AG04450 (cell line): ENCODE results near the gene TGFBR2. TPM values are rescaled to one million over a fixed set of nuclear protein-coding genes. Genes with fewer than 3 reads are reported as not detected.

Experiments used
- CTCF ChIA-PET: fragments of 300-600, 350-600 bp; formaldehyde crosslinking; extraction: SDS; loops from one replicate; lab custom pipeline; 2022; ENCODE audit warnings: antibody characterized with exemption, inconsistent platforms; lab: Charles Lee
- POLR2A ChIA-PET: fragments of 350-600 bp; formaldehyde crosslinking; extraction: SDS; loops from one replicate; lab custom pipeline; 2021; ENCODE audit warnings: antibody characterized with exemption, inconsistent platforms; lab: Yijun Ruan, JAX
- DNase-seq: peaks from one replicate; pipeline ENCODE4 v3.0.0-alpha.2; 2011; ENCODE audit warnings: low read depth, low spot score
- H3K27ac ChIP-seq: one replicate; pipeline ENCODE4 v1.5.1; 2012; ENCODE audit warnings: low read depth, low read length, control low read depth
- H3K27me3 ChIP-seq: one replicate; pipeline ENCODE4 v1.6.0; 2012; ENCODE audit warnings: low read length; ENCODE audit not compliant: control insufficient read depth, insufficient read depth
- H3K4me3 ChIP-seq: 2 replicates; pipeline ENCODE4 v1.5.1; 2011; ENCODE audit warnings: mild to moderate bottlenecking, low read depth, low read length, control low read depth
- H3K9me3 ChIP-seq: 2 replicates; pipeline ENCODE4 v1.5.1; 2012; ENCODE audit warnings: low read length; ENCODE audit not compliant: control insufficient read depth, insufficient read depth
- polyA plus RNA-seq: library from polyadenylated mRNA; depleted of rRNA; stranded (reverse); fragments of >200 nt; gene quantifications from 2 replicates; pipeline ENCODE4 v1.2.3, GENCODE V29; 2011
- TF ChIP-seq, protein P1 (sequence below): IDR thresholded peaks from 2 replicates; pipeline ENCODE4 v1.5.1; 2011; ENCODE audit warnings: low read depth, low read length, control low read depth, inconsistent platforms

The TGFBR2 gene
- polyA plus RNA-seq, 1 experiment: 158 TPM

DNA sequence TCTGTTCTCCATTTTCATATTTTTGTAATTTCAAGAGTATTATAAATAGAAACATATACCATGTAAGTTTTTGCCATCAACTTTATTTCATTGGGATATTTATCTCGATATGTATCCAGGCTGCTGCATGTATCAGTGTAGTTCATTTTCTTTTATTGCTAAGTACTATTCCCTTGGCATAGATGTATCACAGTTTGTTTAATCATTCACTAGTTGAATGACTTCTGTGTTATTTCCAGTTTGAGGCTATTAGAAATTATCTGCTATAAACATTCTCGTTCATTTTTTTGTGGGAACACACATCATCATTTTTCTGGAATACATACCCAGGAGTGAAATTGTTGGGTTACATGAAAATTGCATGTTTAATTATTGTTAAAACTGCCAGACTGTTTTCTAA, 18.5 kb upstream of the TGFBR2 start:
- ChIA-PET POLR2A (no interaction called here), CTCF (no interaction called here)
- no peak for DNase-seq
- Histone ChIP-seq H3K27me3 (no peaks in the 10 kb centered on the region), H3K9me3 (peaks cover 3% of the 10 kb centered on the region; the same call in 1 of the 2 replicates), H3K27ac (no peak overlapping the region), H3K4me3 (no peak overlapping the region)
- TF ChIP-seq, protein P1, sequence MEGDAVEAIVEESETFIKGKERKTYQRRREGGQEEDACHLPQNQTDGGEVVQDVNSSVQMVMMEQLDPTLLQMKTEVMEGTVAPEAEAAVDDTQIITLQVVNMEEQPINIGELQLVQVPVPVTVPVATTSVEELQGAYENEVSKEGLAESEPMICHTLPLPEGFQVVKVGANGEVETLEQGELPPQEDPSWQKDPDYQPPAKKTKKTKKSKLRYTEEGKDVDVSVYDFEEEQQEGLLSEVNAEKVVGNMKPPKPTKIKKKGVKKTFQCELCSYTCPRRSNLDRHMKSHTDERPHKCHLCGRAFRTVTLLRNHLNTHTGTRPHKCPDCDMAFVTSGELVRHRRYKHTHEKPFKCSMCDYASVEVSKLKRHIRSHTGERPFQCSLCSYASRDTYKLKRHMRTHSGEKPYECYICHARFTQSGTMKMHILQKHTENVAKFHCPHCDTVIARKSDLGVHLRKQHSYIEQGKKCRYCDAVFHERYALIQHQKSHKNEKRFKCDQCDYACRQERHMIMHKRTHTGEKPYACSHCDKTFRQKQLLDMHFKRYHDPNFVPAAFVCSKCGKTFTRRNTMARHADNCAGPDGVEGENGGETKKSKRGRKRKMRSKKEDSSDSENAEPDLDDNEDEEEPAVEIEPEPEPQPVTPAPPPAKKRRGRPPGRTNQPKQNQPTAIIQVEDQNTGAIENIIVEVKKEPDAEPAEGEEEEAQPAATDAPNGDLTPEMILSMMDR: no peak

DNA sequence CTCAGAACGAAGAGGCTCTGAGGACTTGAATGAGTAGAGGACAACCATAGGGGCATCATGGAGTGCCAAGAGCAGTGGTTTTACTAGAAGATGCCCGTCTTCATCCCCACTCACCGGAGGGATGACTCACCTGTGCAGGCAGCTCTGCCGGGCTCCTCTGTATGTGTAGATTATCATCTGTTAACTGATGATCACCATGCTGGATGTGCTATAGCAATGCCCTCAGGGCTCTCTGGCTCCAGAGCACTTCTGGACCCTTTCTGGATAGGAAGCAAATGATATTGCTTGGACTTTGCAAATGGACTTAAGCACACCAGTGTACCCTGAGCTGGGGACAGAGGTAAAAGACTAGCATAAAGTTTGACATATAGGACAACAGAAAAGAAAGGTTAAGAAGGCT, 10.2 kb upstream of the TGFBR2 start:
- TF ChIP-seq, protein P1: no peak
- Histone ChIP-seq H3K27me3 (no peaks in the 10 kb centered on the region), H3K27ac (no peak overlapping the region), H3K9me3 (peaks cover 3% of the 10 kb centered on the region; the same call in 1 of the 2 replicates), H3K4me3 (no peak overlapping the region)
- CTCF ChIA-PET: no interaction called here
- POLR2A ChIA-PET: no interaction called here
- DNase-seq: no peak

DNA sequence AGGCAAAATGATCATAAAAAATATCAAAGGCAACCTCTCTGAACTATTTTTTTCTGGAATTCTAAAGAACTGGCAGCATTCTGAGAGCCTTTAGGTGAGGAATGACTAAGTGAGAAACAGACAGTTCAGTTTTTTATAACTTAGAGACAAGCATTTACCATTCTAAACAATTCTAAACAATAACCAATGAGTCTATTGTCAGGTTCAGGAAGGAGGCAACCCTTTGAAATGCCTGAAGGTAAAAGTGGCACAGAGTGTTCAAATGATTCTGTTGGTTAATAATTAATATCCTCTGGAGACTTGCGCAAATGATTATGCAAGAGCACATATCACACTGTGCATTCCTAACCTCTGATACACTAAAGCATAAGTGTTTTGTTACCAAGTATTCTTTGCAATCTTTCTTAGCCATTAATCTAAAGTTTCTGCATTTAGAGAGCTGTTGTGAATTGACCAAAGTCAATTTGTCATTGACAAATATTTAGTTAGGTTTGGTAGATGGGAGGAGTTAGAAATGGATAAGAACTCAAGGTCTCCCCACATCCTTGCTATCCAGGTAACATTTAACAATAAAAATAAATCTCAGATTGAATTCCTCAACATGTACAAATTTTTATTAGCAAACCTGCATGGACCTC, 9.2 kb upstream of the TGFBR2 start:
- no peak for DNase-seq
- ChIA-PET CTCF (interaction anchor here (1.0 kb wide), 1 partner anchor 9 kb away, joined by 4 read pairs; the partner anchor contains the start of gene TGFBR2), POLR2A (interaction anchor here (0.7 to 0.8 kb wide), 2 partner anchors 9 to 1262 kb away, joined by 3 read pairs; partner anchors contain the start of gene TGFBR2)
- Histone ChIP-seq H3K4me3 (no peak overlapping the region), H3K27me3 (no peaks in the 10 kb centered on the region), H3K27ac (no peak overlapping the region), H3K9me3 (no peaks in the 10 kb centered on the region)
- TF ChIP-seq, protein P1: no peak

DNA sequence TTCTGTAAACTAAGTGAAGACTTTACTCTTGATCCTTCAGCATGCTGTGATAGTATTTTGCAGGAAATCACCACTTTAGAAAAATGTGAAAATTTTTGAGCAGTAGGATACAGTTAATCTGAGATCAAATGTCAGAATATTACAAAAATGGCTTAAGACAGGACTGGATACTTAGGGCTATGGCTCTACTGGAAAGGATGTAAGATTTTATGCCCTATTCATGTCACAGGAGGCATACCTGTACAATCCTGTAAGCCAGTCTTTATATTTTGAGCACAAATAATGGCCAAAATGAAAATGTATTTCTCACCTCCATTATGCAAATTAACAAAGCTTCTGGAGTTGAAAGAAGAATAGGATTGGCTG, 8.6 kb upstream of the TGFBR2 start:
- Histone ChIP-seq H3K4me3 (no peak overlapping the region), H3K27me3 (no peaks in the 10 kb centered on the region), H3K27ac (no peak overlapping the region), H3K9me3 (no peaks in the 10 kb centered on the region)
- DNase-seq: no peak
- POLR2A ChIA-PET: interaction anchor here (0.7 to 0.8 kb wide), 2 partner anchors 9 to 1262 kb away, joined by 3 read pairs; partner anchors contain the start of gene TGFBR2
- TF ChIP-seq, protein P1: no peak
- CTCF ChIA-PET: interaction anchor here (1.0 kb wide), 1 partner anchor 9 kb away, joined by 4 read pairs; the partner anchor contains the start of gene TGFBR2
